ENCODE data around the gene BCAS3. TPM values are rescaled to one million over a fixed set of nuclear protein-coding genes. Genes with fewer than 3 reads are reported as not detected.

Gene BCAS3
- total RNA-seq, 2 donors from 2014 or later = 28.0 to 33.4 TPM

GRCh38 chr17:61326330-61326729 lies 648.7 kb downstream of the BCAS3 start:
- no peaks in the 10 kb centered on the region for H3K27me3 Mint-ChIP-seq (ENCODE audit: low read depth)
- DNase-seq (no peak), ATAC-seq (replicated peaks in 1 of 2) (no peak)
- no peaks in the 10 kb centered on the region for H3K4me1 Mint-ChIP-seq (ENCODE audit: low read depth)
- no peak overlapping the region for H3K4me3 Mint-ChIP-seq
- no peaks in the 10 kb centered on the region for H3K36me3 Mint-ChIP-seq (ENCODE audit: insufficient read depth in 2 of 2)
- no peaks in the 10 kb centered on the region for H3K9me3 Mint-ChIP-seq
- no peak overlapping the region for H3K27ac Mint-ChIP-seq

GRCh38 chr17:61328351-61328750 lies 650.7 kb downstream of the BCAS3 start:
- Mint-ChIP-seq H3K27ac (no peak overlapping the region), H3K36me3 (ENCODE audit: insufficient read depth in 2 of 2) (no peaks in the 10 kb centered on the region), H3K4me3 (no peak overlapping the region), H3K9me3 (no peaks in the 10 kb centered on the region), H3K4me1 (ENCODE audit: low read depth) (no peaks in the 10 kb centered on the region), H3K27me3 (ENCODE audit: low read depth) (no peaks in the 10 kb centered on the region)
- DNase-seq (no peak), ATAC-seq (replicated peaks in 1 of 2) (no peak)

GRCh38 chr17:61330174-61331150 lies 652.8 kb downstream of the BCAS3 start:
- H3K27ac Mint-ChIP-seq = no peak overlapping the region
- no peak for ATAC-seq (replicated peaks in 1 of 2)
- no peaks in the 10 kb centered on the region for H3K9me3 Mint-ChIP-seq
- H3K36me3 Mint-ChIP-seq (ENCODE audit: insufficient read depth in 2 of 2) = no peaks in the 10 kb centered on the region
- no peaks in the 10 kb centered on the region for H3K27me3 Mint-ChIP-seq (ENCODE audit: low read depth)
- H3K4me3 Mint-ChIP-seq = no peak overlapping the region
- DNase-seq = no peak
- H3K4me1 Mint-ChIP-seq (ENCODE audit: low read depth) = no peaks in the 10 kb centered on the region

- Mint-ChIP-seq H3K4me1 (ENCODE audit: low read depth) (no peaks in the 10 kb centered on the region), H3K4me3 (no peak overlapping the region), H3K9me3 (no peaks in the 10 kb centered on the region), H3K27ac (no peak overlapping the region), H3K27me3 (ENCODE audit: low read depth) (no peaks in the 10 kb centered on the region), H3K36me3 (ENCODE audit: insufficient read depth in 2 of 2) (no peaks in the 10 kb centered on the region)
- ATAC-seq (replicated peaks in 1 of 2) (no peak), DNase-seq (no peak)
Measured at GRCh38 chr17:61331178-61331577, 653.5 kb downstream of the BCAS3 start.

- no peak for ATAC-seq (replicated peaks in 1 of 2)
- Mint-ChIP-seq H3K36me3 (ENCODE audit: insufficient read depth in 2 of 2) (no peaks in the 10 kb centered on the region), H3K27ac (no peak overlapping the region), H3K4me3 (no peak overlapping the region), H3K9me3 (no peaks in the 10 kb centered on the region), H3K4me1 (ENCODE audit: low read depth) (no peaks in the 10 kb centered on the region), H3K27me3 (ENCODE audit: low read depth) (no peaks in the 10 kb centered on the region)
- DNase-seq = no peak
Measured at GRCh38 chr17:61331886-61332285, 654.2 kb downstream of the BCAS3 start.

- no peaks in the 10 kb centered on the region for H3K9me3 Mint-ChIP-seq
- H3K4me1 Mint-ChIP-seq (ENCODE audit: low read depth) = no peaks in the 10 kb centered on the region
- H3K27ac Mint-ChIP-seq = no peak overlapping the region
- no peaks in the 10 kb centered on the region for H3K27me3 Mint-ChIP-seq (ENCODE audit: low read depth)
- ATAC-seq (replicated peaks in 1 of 2) (no peak), DNase-seq (no peak)
- H3K4me3 Mint-ChIP-seq = no peak overlapping the region
- no peaks in the 10 kb centered on the region for H3K36me3 Mint-ChIP-seq (ENCODE audit: insufficient read depth in 2 of 2)
Measured at GRCh38 chr17:61333136-61333535, 655.5 kb downstream of the BCAS3 start.

- Mint-ChIP-seq H3K36me3 (ENCODE audit: insufficient read depth in 2 of 2) (no peaks in the 10 kb centered on the region), H3K27ac (no peak overlapping the region), H3K27me3 (ENCODE audit: low read depth) (no peaks in the 10 kb centered on the region), H3K9me3 (no peaks in the 10 kb centered on the region), H3K4me1 (ENCODE audit: low read depth) (no peaks in the 10 kb centered on the region), H3K4me3 (no peak overlapping the region)
- ATAC-seq (replicated peaks in 1 of 2) (no peak), DNase-seq (no peak)
Measured at GRCh38 chr17:61334673-61335072, 657.0 kb downstream of the BCAS3 start.

GRCh38 chr17:61335105-61335844 lies 657.6 kb downstream of the BCAS3 start:
- Mint-ChIP-seq H3K9me3 (no peaks in the 10 kb centered on the region), H3K27ac (no peak overlapping the region), H3K27me3 (ENCODE audit: low read depth) (no peaks in the 10 kb centered on the region), H3K4me3 (no peak overlapping the region), H3K36me3 (ENCODE audit: insufficient read depth in 2 of 2) (no peaks in the 10 kb centered on the region), H3K4me1 (ENCODE audit: low read depth) (no peaks in the 10 kb centered on the region)
- ATAC-seq (replicated peaks in 1 of 2) (no peak), DNase-seq (no peak)

- H3K27ac Mint-ChIP-seq = no peak overlapping the region
- no peaks in the 10 kb centered on the region for H3K36me3 Mint-ChIP-seq (ENCODE audit: insufficient read depth in 2 of 2)
Measured at GRCh38 chr17:61335845-61336655, 658.4 kb downstream of the BCAS3 start.

GRCh38 chr17:61337290-61337689 lies 659.6 kb downstream of the BCAS3 start:
- Mint-ChIP-seq H3K4me1 (ENCODE audit: low read depth) (no peaks in the 10 kb centered on the region), H3K27ac (no peak overlapping the region), H3K27me3 (ENCODE audit: low read depth) (no peaks in the 10 kb centered on the region), H3K4me3 (no peak overlapping the region), H3K9me3 (no peaks in the 10 kb centered on the region), H3K36me3 (ENCODE audit: insufficient read depth in 2 of 2) (no peaks in the 10 kb centered on the region)
- DNase-seq (no peak), ATAC-seq (replicated peaks in 1 of 2) (no peak)

More at GRCh38 chr17:61335845-61336655, 658.4 kb downstream of the BCAS3 start:
- H3K27me3 Mint-ChIP-seq (ENCODE audit: low read depth) = no peaks in the 10 kb centered on the region
- H3K4me1 Mint-ChIP-seq (ENCODE audit: low read depth) = no peaks in the 10 kb centered on the region
- no peak overlapping the region for H3K4me3 Mint-ChIP-seq
- DNase-seq = no peak
- no peak for ATAC-seq (replicated peaks in 1 of 2)
- H3K9me3 Mint-ChIP-seq = no peaks in the 10 kb centered on the region

- no peaks in the 10 kb centered on the region for H3K9me3 Mint-ChIP-seq
- ATAC-seq (replicated peaks in 1 of 2) = no peak
- H3K36me3 Mint-ChIP-seq (ENCODE audit: insufficient read depth in 2 of 2) = no peaks in the 10 kb centered on the region
- H3K4me3 Mint-ChIP-seq = no peak overlapping the region
- H3K27ac Mint-ChIP-seq = no peak overlapping the region
- H3K4me1 Mint-ChIP-seq (ENCODE audit: low read depth) = no peaks in the 10 kb centered on the region
- no peak for DNase-seq
- no peaks in the 10 kb centered on the region for H3K27me3 Mint-ChIP-seq (ENCODE audit: low read depth)
Measured at GRCh38 chr17:61338000-61338798, 660.5 kb downstream of the BCAS3 start.

- no peaks in the 10 kb centered on the region for H3K27me3 Mint-ChIP-seq (ENCODE audit: low read depth)
- H3K36me3 Mint-ChIP-seq (ENCODE audit: insufficient read depth in 2 of 2) = no peaks in the 10 kb centered on the region
- no peak overlapping the region for H3K27ac Mint-ChIP-seq
- H3K4me3 Mint-ChIP-seq = no peak overlapping the region
- no peaks in the 10 kb centered on the region for H3K4me1 Mint-ChIP-seq (ENCODE audit: low read depth)
- H3K9me3 Mint-ChIP-seq = no peaks in the 10 kb centered on the region
- ATAC-seq (replicated peaks in 1 of 2) (no peak), DNase-seq (no peak)
Measured at GRCh38 chr17:61338874-61339478, 661.3 kb downstream of the BCAS3 start.

Data from activated T-cell treated with anti-CD3 and anti-CD28 coated beads, Interleukin-2, amount 50 U/mL, for 72 hours (primary cell).